HG03439 (cell line): ENCODE results near the gene GMPPB.

ENCODE experiments used
- ATAC-seq: cut with Tn5 transposase; IDR thresholded peaks from one replicate; pipeline ENCODE4 v1.9.1; 2021; ENCODE audit warnings: mild to moderate bottlenecking, moderate library complexity; ENCODE audit not compliant: unreplicated experiment

GMPPB gene

GRCh38 chr3:49673121-49673714 is 50.5 kb downstream of the GMPPB start:
- no peak for ATAC-seq

DNA sequence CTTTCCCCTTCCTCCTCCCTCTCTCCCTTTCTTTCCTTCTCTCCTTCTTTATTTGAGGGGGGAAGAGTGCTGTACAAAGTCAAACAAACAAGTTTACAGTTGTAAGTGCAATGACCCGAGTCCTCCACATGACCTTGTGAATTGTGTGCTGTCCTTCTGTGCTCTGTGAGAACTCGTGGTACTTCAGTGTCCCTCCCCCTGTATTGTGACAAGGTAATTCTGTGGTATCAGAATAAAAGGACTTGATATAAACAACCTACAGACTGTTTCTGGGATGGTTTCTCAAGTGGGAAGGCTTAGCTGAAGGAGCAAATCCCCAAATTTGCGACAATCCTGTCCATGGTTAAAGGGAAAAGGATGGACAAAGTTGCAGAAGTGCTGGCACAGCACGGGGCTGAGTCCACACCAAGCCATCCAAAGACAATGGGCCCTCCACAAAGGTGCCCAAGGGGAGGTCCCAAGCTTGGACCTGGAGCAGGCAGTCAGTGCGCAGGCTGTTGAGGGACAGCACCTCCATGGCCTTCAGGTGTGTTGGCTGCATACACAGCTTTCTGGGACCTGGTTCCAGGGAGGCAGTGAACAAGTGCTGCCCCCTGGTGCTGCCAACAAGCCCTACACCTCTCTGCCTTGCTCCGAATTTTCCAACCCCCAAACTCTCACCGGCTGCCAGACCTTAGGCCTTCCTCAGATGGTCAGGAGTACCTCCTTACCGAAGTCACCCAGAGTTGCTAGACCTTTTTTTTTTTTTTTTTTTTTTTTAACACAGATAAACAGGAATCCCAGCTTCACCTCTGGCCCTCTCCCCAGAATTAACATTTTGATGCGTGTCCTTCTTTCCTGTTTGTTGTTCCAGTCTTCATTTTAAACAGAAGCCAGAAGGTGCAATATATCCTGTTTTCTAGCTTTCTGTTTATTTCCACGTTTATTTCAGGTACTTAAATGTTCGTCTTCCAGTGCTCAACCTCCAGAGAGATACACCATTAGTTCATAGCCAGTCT is 52.2 kb downstream of the GMPPB start:
- no peak for ATAC-seq

DNA sequence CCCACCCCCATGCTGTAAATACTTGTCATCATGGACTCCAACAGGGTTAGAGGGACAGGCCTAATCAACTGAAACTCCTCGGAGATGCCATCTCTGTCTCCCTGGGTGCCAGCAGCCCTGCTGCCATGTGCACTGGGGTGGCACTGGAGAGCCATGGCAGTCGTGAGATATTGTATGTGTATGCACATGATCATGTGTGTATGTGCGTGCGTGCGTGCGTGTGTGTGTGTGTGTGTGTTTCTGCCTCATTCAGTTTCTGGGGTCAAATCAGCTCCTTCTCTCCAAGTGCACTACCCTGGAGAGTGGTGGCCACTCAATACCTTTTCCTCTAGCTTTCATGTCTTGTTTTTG is 52.8 kb downstream of the GMPPB start:
- ATAC-seq = no peak
